Endothelial cell of umbilical vein (primary cell): Measurements from ENCODE around the gene ANKRD35. TPM values are rescaled to one million over a fixed set of nuclear protein-coding genes. Genes with fewer than 3 reads are reported as not detected.

Source experiments
- BruUV-seq: library from RNA; stranded (reverse); fragments of 400-500 nt; replicated peaks from 2 replicates; lab custom pipeline; 2021; lab: Mats Ljungman, UMichigan
- CTCF ChIA-PET: fragments of 300-600, 350-600 bp; sonication (Branson Sonifier 250); formaldehyde crosslinking; loops from one replicate; lab custom pipeline; 2021; ENCODE audit warnings: antibody characterized with exemption, inconsistent platforms; lab: Charles Lee
- POLR2A ChIA-PET: fragments of 300-600, 350-600 bp; sonication (Branson Sonifier 250); formaldehyde crosslinking; loops from one replicate; lab custom pipeline; 2021; ENCODE audit warnings: antibody characterized with exemption, inconsistent platforms; lab: Charles Lee
- DNase-seq: peaks from one replicate; pipeline ENCODE4 v3.0.0-alpha.2; 2011; ENCODE audit warnings: low read depth, low spot score
- FAIRE-seq: peaks from 2 replicates; lab custom pipeline; 2011; peaks lifted over from hg19 to GRCh38; lab: Jason Lieb, UNC
- H2AFZ ChIP-seq: 2 replicates; pipeline ENCODE4 v1.6.0; 2012; ENCODE audit warnings: low read depth, low read length, control low read depth, inconsistent platforms
- H3K27ac ChIP-seq: 2 replicates; pipeline ENCODE4 v1.5.1; 2011; ENCODE audit warnings: low read depth, mild to moderate bottlenecking, control low read depth, low read length, moderate library complexity; ENCODE audit not compliant: insufficient read depth
- H3K27me3 ChIP-seq, 2 experiments: 2 replicates each; pipeline versions ENCODE4 v1.6.0 to v1.6.1; 2011; ENCODE audit warnings: low read length in 2 of 2, mixed read lengths in 1 of 2; ENCODE audit not compliant: control insufficient read depth in 2 of 2, insufficient read depth in 2 of 2
- H3K36me3 ChIP-seq, 2 experiments: 2 replicates in 1 of 2; 3 replicates in 1 of 2; pipeline ENCODE4 v1.5.1; 2011; ENCODE audit warnings: low read length in 2 of 2, mild to moderate bottlenecking in 1 of 2, moderate library complexity in 1 of 2; ENCODE audit not compliant: control insufficient read depth in 2 of 2, insufficient read depth in 2 of 2; ENCODE audit errors: extremely low read depth in 1 of 2
- H3K4me1 ChIP-seq: 3 replicates; pipeline ENCODE4 v1.5.1; 2011; ENCODE audit warnings: mild to moderate bottlenecking, low read length; ENCODE audit not compliant: control insufficient read depth, insufficient read depth; ENCODE audit errors: extremely low read depth
- H3K4me2 ChIP-seq: 2 replicates; pipeline ENCODE4 v1.6.1; 2011; ENCODE audit warnings: low read length, control low read depth, mixed read lengths; ENCODE audit not compliant: insufficient read depth
- H3K4me3 ChIP-seq, 3 experiments: fragments of 200-600 bp in 1 of 3; sonication (generic), shearing (Covaris generic) in 1 of 3; replicated peaks in 1 of 3; 2 replicates each; pipeline ENCODE4 v1.5.1; 2011 to 2016; ENCODE audit warnings: control low read depth in 3 of 3, low read length in 3 of 3, mild to moderate bottlenecking in 2 of 3, inconsistent platforms in 1 of 3, low read depth in 1 of 3, moderate library complexity in 1 of 3; ENCODE audit not compliant: insufficient read depth in 1 of 3
- H3K79me2 ChIP-seq: 2 replicates; pipeline ENCODE4 v1.6.0; 2012; ENCODE audit warnings: low read length, inconsistent platforms; ENCODE audit not compliant: control insufficient read depth, insufficient read depth
- H3K9ac ChIP-seq: replicated peaks from 2 replicates; pipeline ENCODE3; 2011; ENCODE audit warnings: low read length, control low read depth; ENCODE audit not compliant: insufficient read depth; ENCODE audit errors: extremely low read depth
- H3K9me1 ChIP-seq: replicated peaks from 3 replicates; pipeline ENCODE4 v1.6.0; 2011; ENCODE audit warnings: mild to moderate bottlenecking, low read length; ENCODE audit not compliant: control insufficient read depth, insufficient read depth; ENCODE audit errors: extremely low read depth
- H3K9me3 ChIP-seq: replicated peaks from 2 replicates; pipeline ENCODE4 v1.5.1; 2012; ENCODE audit warnings: low read length, inconsistent platforms; ENCODE audit not compliant: control insufficient read depth, insufficient read depth
- H4K20me1 ChIP-seq: replicated peaks from 2 replicates; pipeline ENCODE3; 2011; ENCODE audit warnings: mild to moderate bottlenecking, low read length; ENCODE audit not compliant: control insufficient read depth, insufficient read depth; ENCODE audit errors: extremely low read depth
- EZH2 ChIP-seq: IDR thresholded peaks from 2 replicates; pipeline ENCODE4 v1.6.1; 2012; ENCODE audit warnings: borderline replicate concordance, low read depth, mild to moderate bottlenecking, moderate library complexity, low read length, inconsistent platforms; ENCODE audit not compliant: severe bottlenecking
- POLR2A ChIP-seq: IDR thresholded peaks from 2 replicates; pipeline ENCODE4 v1.6.1; 2012; ENCODE audit warnings: low read depth, mild to moderate bottlenecking, control low read depth, low read length
- POLR2AphosphoS5 ChIP-seq: IDR thresholded peaks from 2 replicates; pipeline ENCODE4 v1.6.1; 2012; ENCODE audit warnings: low read depth, mild to moderate bottlenecking, control low read depth, low read length, moderate library complexity; ENCODE audit not compliant: insufficient read depth
- dilution Hi-C: fragments of 300-500 bp; cut with MboI; formaldehyde crosslinking; loops from one replicate; pipeline ENCODE4 v1.15.0; 2019; ENCODE audit warnings: low sequenced_read_pairs; ENCODE audit not compliant: extremely low pct_ligation_motif_present
- intact Hi-C: fragments of 100-400 bp; cut with micrococcal nuclease; formaldehyde crosslinking; loops from one replicate; pipeline ENCODE4 v1.10.0; 2022
- polyA plus RNA-seq, 4 experiments: library from polyadenylated mRNA; depleted of rRNA in 3 of 4; stranded (reverse) in 3 of 4; unstranded in 1 of 4; fragments of >200 nt; gene quantifications; 2 replicates each; pipeline versions ENCODE4 v1.2.1 to v1.2.3, GENCODE V29; 2011 to 2012; ENCODE audit warnings: missing spikeins in 1 of 4
- total RNA-seq: library from RNA; stranded (reverse); gene quantifications from 2 replicates; pipeline ENCODE4 v1.2.3, GENCODE V29; 2021
- TF ChIP-seq, protein P1 (sequence below): IDR thresholded peaks from 2 replicates; pipeline ENCODE4 v1.6.1; 2011; ENCODE audit not compliant: insufficient read depth, insufficient read length
- TF ChIP-seq, protein P2 (sequence below), 2 donors: IDR thresholded peaks; 1 replicate in 1 of 2; 2 replicates in 1 of 2; pipeline ENCODE4 v1.5.1; 2011; ENCODE audit warnings: low read length in 2 of 2, mild to moderate bottlenecking in 2 of 2, moderate library complexity in 2 of 2, control low read depth in 1 of 2, inconsistent platforms in 1 of 2, low read depth in 1 of 2; ENCODE audit not compliant: insufficient read depth in 1 of 2; ENCODE audit errors: extremely low read depth in 1 of 2

The ANKRD35 gene
- total and polyA plus RNA-seq, 2 donors (not counting 3 experiments of a cell fraction or from before 2014, with no cell fraction given) = 0.15 to 0.20 TPM

DNA sequence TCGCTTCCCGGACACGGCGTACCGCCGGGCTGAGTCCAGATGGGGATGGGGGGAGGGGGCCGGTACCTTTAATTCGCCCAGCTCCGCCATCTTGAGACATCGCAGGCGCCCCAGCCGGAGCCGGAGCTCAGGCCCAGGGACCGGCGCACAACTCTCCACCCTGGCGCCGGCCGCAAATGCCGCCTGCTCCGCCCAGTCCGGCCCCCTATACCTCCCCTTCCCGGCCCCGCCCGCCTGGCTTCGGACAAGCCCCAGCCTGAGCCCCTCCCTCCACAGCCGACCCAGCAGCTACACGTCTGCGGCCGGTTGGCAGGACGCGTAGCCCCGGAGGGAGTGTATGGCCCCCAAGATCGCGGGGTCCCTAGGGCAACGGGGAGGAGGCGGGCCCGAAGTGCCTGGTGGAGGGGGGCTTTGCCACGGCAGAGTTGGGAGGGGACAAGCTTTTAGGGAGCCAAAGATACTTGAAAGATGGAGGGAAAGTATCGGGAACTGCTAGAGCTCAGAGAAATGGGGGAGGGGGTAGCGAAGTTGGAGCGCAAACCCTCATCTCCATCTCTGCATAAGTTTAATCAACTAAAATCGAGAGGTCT, 26.7 kb downstream of the ANKRD35 start, which contains the start of gene PIAS3:
Gene PIAS3, minus strand, starts transcription at position 181 of the 590 bp plus-strand sequence. Its CDS starts 91 bp downstream, at position 90.
- Histone ChIP-seq H3K9me1 (no peaks in the 10 kb centered on the region), H3K79me2 (peaks cover 16% of the 10 kb centered on the region), H3K27ac (peak within 1 kb of the TSS; percentile 43), H3K4me2 (peak within 1 kb of the TSS; percentile 53), H3K4me1 (peaks cover 7% of the 10 kb centered on the region), H3K9me3 (no peaks in the 10 kb centered on the region), H3K9ac (peak within 1 kb of the TSS; percentile 68), H2AFZ (peak within 1 kb of the TSS; percentile 89), H3K27me3 (peaks cover 2 to 4% of the 10 kb centered on the region in 2 experiments), H3K4me3 (peak within 1 kb of the TSS; percentile 64 to 78 (median 71)), H4K20me1 (no peaks in the 10 kb centered on the region), H3K36me3 (peaks cover 10 to 23% of the 10 kb centered on the region in 2 experiments)
- ChIA-PET CTCF (interaction anchor here (0.6 to 6.1 kb wide), 22 partner anchors 12 to 178 kb away, joined by 3 to 154 read pairs (median 5); partner anchors contain the start of genes ANKRD34A, ANKRD35, ITGA10 and NUDT17), POLR2A (interaction anchor here (0.9 to 2.5 kb wide), 14 partner anchors 9 to 192 kb away, joined by 3 to 28 read pairs (median 5); partner anchors contain the start of genes ANKRD34A, ANKRD35, LIX1L and NUDT17)
- no TSS peak for BruUV-seq
- TF ChIP-seq, protein P1, sequence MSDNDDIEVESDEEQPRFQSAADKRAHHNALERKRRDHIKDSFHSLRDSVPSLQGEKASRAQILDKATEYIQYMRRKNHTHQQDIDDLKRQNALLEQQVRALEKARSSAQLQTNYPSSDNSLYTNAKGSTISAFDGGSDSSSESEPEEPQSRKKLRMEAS = no peak
- TF ChIP-seq, protein P2, sequence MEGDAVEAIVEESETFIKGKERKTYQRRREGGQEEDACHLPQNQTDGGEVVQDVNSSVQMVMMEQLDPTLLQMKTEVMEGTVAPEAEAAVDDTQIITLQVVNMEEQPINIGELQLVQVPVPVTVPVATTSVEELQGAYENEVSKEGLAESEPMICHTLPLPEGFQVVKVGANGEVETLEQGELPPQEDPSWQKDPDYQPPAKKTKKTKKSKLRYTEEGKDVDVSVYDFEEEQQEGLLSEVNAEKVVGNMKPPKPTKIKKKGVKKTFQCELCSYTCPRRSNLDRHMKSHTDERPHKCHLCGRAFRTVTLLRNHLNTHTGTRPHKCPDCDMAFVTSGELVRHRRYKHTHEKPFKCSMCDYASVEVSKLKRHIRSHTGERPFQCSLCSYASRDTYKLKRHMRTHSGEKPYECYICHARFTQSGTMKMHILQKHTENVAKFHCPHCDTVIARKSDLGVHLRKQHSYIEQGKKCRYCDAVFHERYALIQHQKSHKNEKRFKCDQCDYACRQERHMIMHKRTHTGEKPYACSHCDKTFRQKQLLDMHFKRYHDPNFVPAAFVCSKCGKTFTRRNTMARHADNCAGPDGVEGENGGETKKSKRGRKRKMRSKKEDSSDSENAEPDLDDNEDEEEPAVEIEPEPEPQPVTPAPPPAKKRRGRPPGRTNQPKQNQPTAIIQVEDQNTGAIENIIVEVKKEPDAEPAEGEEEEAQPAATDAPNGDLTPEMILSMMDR (IDR thresholded peaks at IDR 0.05; ENCODE audit: extremely low read depth in 1 of 2, insufficient read depth in 1 of 2, low read depth in 1 of 2, low read length in 2 of 2) = no peak
- TF ChIP-seq EZH2 = no peak
- no peak for TF ChIP-seq POLR2AphosphoS5
- TF ChIP-seq POLR2A = no peak
- FAIRE-seq (peak; percentile 96), DNase-seq (peak; percentile 97)
- dilution Hi-C loops = no loop called here
- intact Hi-C loops = loop anchor here (1.0 to 2.0 kb wide), 6 partner anchors 10 to 98 kb away; partner anchors contain the start of genes ANKRD35, NUDT17 and PEX11B
